Activated T-cell treated with anti-CD3 and anti-CD28 coated beads for 4 hours (primary cell): ENCODE measurements around the gene RALGAPB.
"Not testable (repeated sequence)": the region's sequence is repeated elsewhere in the genome, so short reads cannot be mapped to it uniquely, and the experiment has no call there.

Experiments used
- DNase-seq: peaks from one replicate; pipeline ENCODE4 v3.0.0-alpha.2; 2020

Gene RALGAPB

GRCh38 chr20:38499366-38499765 is 26.7 kb downstream of the RALGAPB start:
- DNase-seq: no peak

- no peak for DNase-seq
These were observed 29.3 kb downstream of the RALGAPB start for GRCh38 chr20:38501858-38502436.

- no peak for DNase-seq
These were observed 31.9 kb downstream of the RALGAPB start for GRCh38 chr20:38504368-38505090.

- no peak for DNase-seq
These were observed 32.4 kb downstream of the RALGAPB start for GRCh38 chr20:38505091-38505455.

- not testable (repeated sequence) for DNase-seq
These were observed 39.1 kb downstream of the RALGAPB start for GRCh38 chr20:38511726-38512125.

GRCh38 chr20:38514185-38514584 is 41.5 kb downstream of the RALGAPB start:
- DNase-seq: no peak

GRCh38 chr20:38514947-38515346 is 42.3 kb downstream of the RALGAPB start:
- no peak for DNase-seq

- no peak for DNase-seq
These were observed 43.0 kb downstream of the RALGAPB start for GRCh38 chr20:38515631-38516030.

GRCh38 chr20:38519426-38519825 is 46.8 kb downstream of the RALGAPB start:
- no peak for DNase-seq

GRCh38 chr20:38520261-38520660 is 47.6 kb downstream of the RALGAPB start:
- no peak for DNase-seq

- DNase-seq: no peak
These were observed 51.1 kb downstream of the RALGAPB start for GRCh38 chr20:38523697-38524096.

- DNase-seq: no peak
These were observed 55.5 kb downstream of the RALGAPB start for GRCh38 chr20:38528167-38528566.

GRCh38 chr20:38531021-38531420 is 58.4 kb downstream of the RALGAPB start:
- no peak for DNase-seq

GRCh38 chr20:38534756-38535155 is 62.1 kb downstream of the RALGAPB start:
- no peak for DNase-seq

- DNase-seq: no peak
These were observed 63.7 kb downstream of the RALGAPB start for GRCh38 chr20:38536310-38536709.

GRCh38 chr20:38537176-38537575 is 64.5 kb downstream of the RALGAPB start:
- DNase-seq: no peak

GRCh38 chr20:38538789-38539188 is 66.1 kb downstream of the RALGAPB start:
- DNase-seq: no peak

- no peak for DNase-seq
These were observed 70.6 kb downstream of the RALGAPB start for GRCh38 chr20:38543014-38543906.

- DNase-seq: no peak
These were observed 73.1 kb downstream of the RALGAPB start for GRCh38 chr20:38545771-38546170.

- DNase-seq: no peak
These were observed 74.8 kb downstream of the RALGAPB start for GRCh38 chr20:38547288-38548085.

GRCh38 chr20:38548356-38549083 is 75.9 kb downstream of the RALGAPB start:
- no peak for DNase-seq

GRCh38 chr20:38550274-38550673 is 77.6 kb downstream of the RALGAPB start:
- no peak for DNase-seq
